ENCODE measurements around the gene TARBP2. TPM values are rescaled to one million over a fixed set of nuclear protein-coding genes. Genes with fewer than 3 reads are reported as not detected.
A peak's percentile ranks its signal among the peaks of the same experiment; 100 is the strongest.

Gene TARBP2
- total RNA-seq, 1 experiment from 2014 or later: 49.6 TPM

GRCh38 chr12:53474819-53475218 lies 26.3 kb upstream of the TARBP2 start:
- no peak for DNase-seq (ENCODE audit: low read depth)

DNA sequence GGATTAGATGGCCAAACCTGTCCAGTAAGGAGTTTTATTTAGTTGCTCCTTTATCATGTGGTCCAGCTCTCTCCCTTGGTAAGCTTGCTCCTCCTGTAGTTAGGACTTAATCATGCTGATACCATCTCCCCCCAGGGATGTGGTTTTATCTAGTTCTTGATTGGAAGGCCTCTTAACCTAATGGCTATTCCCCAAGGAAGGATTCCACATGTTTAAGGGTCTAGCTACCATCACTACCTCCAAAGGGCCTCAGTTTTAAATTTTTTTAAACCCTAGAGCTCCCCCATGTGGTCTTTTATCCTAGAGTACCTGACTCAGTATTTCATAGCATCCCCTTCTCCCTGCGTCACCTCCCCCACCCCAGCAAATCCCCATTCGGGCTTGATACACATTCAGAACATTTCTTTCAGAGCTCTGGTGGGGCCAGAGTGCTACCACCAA lies 24.3 kb upstream of the TARBP2 start:
- peak; percentile 51 for DNase-seq (ENCODE audit: low read depth)

- DNase-seq (ENCODE audit: low read depth): no peak
Measured at GRCh38 chr12:53478865-53479264, 22.2 kb upstream of the TARBP2 start.

GRCh38 chr12:53479331-53479730 lies 21.8 kb upstream of the TARBP2 start:
- no peak for DNase-seq (ENCODE audit: low read depth)

DNA sequence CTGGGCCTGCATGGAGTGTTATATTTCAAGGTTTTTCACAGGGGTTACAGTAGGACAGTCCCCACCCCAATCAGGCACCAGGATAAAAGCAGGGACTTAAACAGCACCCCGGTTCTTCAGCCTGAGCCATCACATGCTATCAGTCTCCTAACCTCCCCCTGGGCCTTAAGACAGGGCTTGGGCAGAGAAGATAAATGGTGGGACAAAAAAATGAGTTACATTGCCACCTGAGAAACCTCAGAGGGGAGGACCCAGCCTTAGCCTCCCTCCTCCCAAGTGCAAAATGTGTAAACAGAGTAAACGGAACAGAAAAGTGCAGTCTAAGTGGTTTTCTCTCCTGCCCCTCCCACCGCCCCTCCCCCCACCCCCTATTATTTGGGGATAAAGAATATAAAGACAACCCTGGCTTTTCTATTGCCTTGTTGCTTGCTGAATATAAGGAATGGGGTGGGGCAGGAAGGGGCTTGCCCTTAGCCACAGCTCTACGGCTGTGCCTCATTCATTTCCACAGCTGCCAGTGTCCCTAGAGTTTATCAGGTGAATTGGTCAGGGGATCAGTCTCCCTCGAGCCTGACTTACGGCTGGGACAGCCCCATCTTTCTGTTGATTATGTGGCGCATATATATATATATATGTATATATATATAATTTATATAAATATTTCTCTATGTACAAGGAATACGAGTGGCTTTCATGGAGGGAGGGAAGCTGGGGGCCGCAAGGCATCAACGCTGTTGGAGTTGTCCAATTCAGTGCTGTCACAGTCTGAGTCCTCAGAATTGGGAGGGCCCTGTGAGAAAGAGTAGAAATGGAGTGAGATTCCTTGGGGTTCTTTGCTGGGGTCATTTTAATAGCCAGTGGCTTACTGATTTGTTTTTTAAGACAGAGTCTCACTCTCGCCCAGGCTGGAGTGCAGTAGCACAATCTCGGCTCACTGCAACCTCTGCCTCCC lies 20.3 kb upstream of the TARBP2 start:
- DNase-seq (ENCODE audit: low read depth): peak; percentile 50

DNA sequence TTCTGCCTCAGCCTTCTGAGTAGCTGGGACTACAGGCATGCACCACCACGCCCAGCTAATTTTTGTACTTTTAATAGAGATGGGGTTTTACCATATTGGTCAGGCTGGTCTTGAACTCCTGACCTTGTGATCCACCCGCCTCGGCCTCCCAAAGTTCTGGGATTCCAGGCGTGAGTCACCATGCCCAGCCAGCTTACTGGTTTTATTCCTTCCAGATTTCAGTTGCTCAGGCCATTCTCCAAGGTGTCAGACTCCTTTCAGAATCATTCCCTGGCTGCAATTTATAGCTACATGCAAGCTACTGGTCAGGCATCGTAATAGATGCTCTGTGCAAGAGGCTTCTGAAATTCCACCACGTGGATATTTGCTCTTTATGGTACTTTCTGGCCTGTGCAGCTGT lies 19.6 kb upstream of the TARBP2 start:
- DNase-seq (ENCODE audit: low read depth): peak; percentile 80

DNA sequence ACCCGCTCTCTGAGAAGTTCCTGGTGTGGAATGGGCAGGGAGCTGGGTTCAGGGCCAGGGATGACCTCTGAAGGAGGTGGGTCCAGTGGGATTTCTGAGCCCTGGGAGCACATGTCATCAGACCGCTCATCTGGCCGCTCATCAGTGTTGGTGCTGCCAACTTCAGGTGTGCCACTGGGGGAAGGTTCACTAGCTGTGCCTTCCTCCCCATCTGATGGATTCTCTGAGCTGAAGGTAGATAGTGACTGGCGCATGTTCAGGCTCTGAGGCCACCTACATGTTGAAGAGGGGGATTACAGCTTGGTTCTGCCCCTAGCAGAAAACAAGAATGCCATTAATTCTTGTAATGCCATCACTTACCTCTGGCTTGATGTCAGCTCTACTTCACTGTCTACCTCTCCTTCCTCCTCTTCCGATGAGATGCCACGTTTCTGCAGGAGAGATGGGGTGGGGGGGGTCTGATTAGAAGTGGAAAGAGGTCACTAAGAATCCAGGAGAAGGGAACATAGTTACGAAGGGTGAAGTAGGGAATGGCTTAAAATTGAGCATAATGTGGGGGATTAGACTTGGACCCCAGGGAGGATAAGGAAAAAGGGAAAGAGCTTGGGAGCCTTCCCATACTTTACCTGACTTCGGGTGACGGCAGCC lies 19.0 kb upstream of the TARBP2 start:
- no peak for DNase-seq (ENCODE audit: low read depth)

DNA sequence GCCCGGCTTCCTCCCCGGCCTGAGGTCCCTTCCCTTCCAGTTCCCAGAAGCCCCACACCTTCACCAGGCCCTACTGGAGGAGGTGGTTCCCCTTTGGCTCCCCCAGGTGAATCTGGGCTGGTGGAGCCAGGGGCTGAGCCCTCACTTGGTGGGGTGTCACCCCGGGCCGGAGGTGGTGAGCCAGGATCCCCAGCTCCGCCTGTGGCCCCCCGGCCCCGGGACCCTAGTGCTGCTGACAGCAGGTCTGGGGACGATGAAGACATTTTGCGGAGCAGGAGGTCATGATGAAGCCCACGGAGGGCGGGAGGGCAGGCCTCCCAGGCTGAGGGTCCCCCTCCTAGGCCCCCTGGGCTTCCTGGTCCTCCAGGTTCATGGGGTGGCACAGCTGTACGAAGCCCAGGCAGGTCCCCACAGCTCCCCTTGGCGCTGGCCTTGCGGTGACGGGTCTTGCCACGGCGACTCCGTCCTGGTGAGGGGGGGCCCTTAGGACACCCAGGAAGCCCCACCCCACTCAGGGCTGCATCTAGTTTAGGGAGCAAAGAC lies 18.4 kb upstream of the TARBP2 start:
- DNase-seq (ENCODE audit: low read depth): no peak

DNA sequence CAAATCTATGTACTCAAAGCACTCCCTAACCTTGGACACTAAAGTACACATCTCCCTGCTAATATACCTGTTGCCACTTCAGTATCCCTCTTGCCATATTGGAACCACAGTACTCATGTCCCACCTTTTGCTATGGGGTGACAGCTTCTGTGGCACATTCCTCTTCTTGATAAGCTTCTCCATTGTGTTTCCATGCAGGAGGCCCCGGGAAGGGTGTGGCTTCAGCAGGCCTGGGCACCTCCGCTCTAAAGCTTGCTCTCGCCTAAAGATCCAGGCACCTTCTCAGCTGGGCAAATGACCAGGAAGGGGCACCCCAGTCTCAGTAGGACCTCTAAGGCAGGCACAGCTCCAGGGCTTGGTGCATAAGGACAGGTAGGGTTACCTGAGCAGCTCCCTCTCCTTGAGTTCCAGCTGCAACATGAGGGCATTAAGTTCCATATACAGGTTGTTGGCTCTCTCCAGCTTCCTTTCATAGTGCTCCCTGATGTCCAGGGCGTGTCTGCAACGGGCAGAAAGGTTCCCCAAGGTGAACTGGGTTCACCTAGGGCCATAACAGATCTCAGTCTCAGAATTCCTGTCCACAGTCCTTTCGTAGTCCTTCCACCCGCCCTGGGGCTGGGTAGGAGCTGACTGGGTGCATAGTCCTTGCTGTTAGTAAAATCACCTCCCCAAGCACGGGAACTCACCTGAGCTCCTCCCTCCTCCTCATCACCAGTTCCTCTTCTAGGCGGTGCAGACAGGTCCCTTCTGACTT lies 17.7 kb upstream of the TARBP2 start:
- no peak for DNase-seq (ENCODE audit: low read depth)

GRCh38 chr12:53483979-53484377 lies 17.1 kb upstream of the TARBP2 start:
- no peak for DNase-seq (ENCODE audit: low read depth)

DNA sequence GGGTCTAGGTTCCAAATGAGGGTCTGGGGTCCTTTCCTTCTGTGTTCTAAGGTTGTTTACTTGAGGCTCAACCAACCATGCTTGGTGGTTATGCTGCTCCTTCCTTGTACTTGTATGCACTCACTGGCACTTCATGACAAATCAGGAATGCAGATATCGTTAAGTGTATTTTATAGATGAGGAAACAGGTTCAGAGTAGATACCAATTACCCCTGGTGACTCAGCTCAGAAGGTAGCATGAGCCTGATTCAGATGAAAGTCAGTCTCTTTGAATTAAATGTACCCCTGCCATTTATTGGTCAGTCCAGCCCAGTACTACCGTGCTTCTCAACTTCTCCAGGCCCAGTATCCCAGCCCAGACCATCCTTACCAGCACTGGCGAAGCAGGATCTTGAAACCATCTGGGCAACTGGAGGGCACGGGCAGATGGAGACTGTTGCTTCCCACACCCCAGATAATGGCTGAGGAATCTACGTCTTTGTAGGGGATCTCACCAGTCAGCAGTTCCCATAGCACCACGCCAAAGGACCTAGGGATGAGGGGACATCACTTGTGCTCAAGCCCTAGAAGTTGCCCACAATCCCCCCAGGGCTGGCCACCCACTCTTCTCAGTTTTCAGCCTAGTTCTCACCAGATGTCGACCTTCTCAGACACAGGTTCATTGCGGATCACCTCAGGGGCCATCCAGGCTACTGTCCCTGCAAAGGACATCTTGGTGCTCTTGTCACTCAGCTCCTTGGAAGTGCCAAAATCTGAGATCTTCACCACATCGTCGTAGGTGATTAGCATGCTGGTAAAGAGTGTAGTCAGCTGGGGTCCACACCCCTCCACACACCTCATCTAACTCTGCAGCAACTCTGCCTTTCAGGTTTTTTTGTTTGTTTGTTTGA lies 16.2 kb upstream of the TARBP2 start:
- DNase-seq (ENCODE audit: low read depth): no peak

GRCh38 chr12:53485955-53486735 lies 14.9 kb upstream of the TARBP2 start:
- no peak for DNase-seq (ENCODE audit: low read depth)

- DNase-seq (ENCODE audit: low read depth): no peak
Measured at GRCh38 chr12:53486736-53487487, 14.2 kb upstream of the TARBP2 start.

- DNase-seq (ENCODE audit: low read depth): no peak
Measured at GRCh38 chr12:53489242-53489864, 11.7 kb upstream of the TARBP2 start.

DNA sequence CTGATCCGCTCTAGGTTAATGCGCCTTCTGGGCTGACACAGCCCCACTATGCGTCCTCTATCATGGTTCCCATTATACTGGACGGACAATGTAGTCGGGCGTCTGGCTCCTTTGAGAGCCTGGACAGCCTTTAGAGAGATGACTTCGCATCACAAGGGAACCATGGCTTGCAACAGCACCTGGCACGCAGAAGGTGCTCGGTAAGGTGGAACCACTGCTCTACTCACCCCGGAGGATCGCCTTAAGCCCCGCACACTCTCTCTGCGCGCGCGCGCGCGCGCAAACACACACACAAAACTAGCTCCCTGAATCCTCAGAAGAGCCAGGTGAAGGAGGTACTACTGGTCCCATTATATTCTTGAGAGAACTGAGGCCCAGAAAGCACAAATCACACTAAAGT lies 8.9 kb upstream of the TARBP2 start:
- DNase-seq (ENCODE audit: low read depth): no peak

- DNase-seq (ENCODE audit: low read depth): peak; percentile 77
Measured at GRCh38 chr12:53492830-53493609, 8.1 kb upstream of the TARBP2 start.

GRCh38 chr12:53493610-53494391 lies 7.3 kb upstream of the TARBP2 start:
- no peak for DNase-seq (ENCODE audit: low read depth)
